OCI-LY3 (cell line): Measurements from ENCODE around the gene TMEM135.

Experiments
- CTCF ChIP-seq: fragments of 200-600, 300-600 bp; sonication (generic); IDR thresholded peaks from 2 replicates; pipeline ENCODE4 v1.5.1; 2014; ENCODE audit warnings: antibody characterized with exemption, low read length, low read depth
- EZH2phosphoT487 ChIP-seq: fragments of 200-600 bp; shearing (Covaris generic); IDR thresholded peaks from 2 replicates; pipeline ENCODE4 v1.6.1; 2018; ENCODE audit warnings: antibody characterized with exemption, mixed run types, low read depth

- TF ChIP-seq CTCF = no peak
- no peak for TF ChIP-seq EZH2phosphoT487
Observed at GRCh38 chr11:87331273-87331672, 293.5 kb downstream of the TMEM135 start.
